ENCODE results near the gene SV2B.

The SV2B gene

GRCh38 chr15:91192690-91193377, 92.8 kb downstream of the SV2B start:
- DNase-seq: peak; percentile 39

GRCh38 chr15:91193378-91193720, 93.3 kb downstream of the SV2B start:
- no peak for DNase-seq

GRCh38 chr15:91196127-91196526, 96.1 kb downstream of the SV2B start:
- DNase-seq: no peak

DNA sequence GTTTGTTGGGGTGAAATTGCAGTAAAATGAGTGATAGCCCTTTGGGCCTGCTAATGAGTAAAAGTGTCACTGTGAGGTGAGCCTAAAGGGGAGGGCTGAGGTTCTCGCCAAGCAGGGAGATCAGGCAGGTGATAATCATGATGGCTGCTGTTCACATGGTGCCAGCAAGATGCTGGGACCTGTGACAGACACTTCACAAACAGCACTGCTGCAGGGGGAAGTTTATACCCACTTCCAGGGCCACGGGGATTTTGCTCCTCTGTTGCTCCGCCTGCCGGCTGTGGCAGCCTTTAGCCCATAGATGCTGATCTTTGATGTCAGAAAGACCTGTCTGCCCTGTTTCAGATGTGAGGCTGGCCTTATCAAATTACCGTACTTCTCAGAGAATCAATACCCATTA, 96.7 kb downstream of the SV2B start:
- DNase-seq: peak; percentile 69

DNA sequence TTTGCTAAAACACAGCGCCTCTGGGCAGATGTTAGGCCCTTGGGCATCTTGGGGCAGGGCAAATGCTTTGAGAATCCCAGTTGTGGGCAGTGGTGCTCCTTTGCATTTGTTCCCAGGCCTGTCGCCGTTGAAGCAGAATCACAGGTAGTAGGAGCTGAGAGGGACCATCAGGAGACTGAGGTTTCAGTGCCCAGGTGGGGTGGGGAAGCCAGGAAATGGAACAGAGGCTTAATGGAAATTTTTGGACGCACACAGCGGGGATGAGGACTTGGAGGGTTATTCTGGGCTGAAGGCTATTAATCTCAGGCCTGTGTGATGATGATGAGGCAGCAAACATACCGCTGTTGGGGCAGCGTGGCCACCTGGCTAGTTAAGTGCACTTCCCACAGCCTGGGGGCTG, 99.5 kb downstream of the SV2B start:
- no peak for DNase-seq

DNA sequence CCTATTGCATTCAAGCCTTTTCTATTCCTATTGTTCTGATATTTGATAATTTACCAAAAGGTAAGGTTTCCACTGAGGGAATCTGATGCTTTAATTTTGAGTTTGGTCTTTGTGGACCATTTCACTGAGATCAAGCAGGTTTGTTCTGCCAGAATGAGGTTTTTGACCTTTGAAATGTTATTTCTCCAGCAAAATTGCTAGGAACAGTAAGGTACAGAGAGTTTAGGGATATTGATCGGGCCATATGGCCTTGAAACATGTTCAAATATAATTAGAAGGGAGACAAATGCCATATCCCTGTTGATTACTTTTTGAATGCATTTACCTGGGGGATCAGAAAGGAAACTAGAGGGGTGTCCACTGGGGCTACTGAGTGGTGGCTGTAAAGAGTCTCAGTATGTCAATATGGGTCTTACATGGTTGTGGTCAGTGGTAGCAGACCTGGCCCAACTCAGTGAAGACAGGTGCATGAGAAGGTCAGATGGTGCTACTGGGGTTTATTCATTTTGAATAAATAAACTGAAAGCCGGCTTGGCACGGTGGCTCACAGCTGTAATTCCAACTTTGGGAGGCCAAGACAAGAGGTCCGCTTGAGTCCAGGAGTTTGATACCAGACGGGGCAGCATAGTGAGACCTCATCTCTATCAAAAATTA, 100.2 kb downstream of the SV2B start:
- DNase-seq: no peak

GRCh38 chr15:91202510-91203102, 102.5 kb downstream of the SV2B start:
- no peak for DNase-seq

GRCh38 chr15:91203619-91204203, 103.7 kb downstream of the SV2B start:
- no peak for DNase-seq

GRCh38 chr15:91208371-91208770, 108.3 kb downstream of the SV2B start:
- no peak for DNase-seq

- no peak for DNase-seq
Measured at GRCh38 chr15:91209318-91209717, 109.3 kb downstream of the SV2B start.

- no peak for DNase-seq
Measured at GRCh38 chr15:91209726-91210125, 109.7 kb downstream of the SV2B start.

DNA sequence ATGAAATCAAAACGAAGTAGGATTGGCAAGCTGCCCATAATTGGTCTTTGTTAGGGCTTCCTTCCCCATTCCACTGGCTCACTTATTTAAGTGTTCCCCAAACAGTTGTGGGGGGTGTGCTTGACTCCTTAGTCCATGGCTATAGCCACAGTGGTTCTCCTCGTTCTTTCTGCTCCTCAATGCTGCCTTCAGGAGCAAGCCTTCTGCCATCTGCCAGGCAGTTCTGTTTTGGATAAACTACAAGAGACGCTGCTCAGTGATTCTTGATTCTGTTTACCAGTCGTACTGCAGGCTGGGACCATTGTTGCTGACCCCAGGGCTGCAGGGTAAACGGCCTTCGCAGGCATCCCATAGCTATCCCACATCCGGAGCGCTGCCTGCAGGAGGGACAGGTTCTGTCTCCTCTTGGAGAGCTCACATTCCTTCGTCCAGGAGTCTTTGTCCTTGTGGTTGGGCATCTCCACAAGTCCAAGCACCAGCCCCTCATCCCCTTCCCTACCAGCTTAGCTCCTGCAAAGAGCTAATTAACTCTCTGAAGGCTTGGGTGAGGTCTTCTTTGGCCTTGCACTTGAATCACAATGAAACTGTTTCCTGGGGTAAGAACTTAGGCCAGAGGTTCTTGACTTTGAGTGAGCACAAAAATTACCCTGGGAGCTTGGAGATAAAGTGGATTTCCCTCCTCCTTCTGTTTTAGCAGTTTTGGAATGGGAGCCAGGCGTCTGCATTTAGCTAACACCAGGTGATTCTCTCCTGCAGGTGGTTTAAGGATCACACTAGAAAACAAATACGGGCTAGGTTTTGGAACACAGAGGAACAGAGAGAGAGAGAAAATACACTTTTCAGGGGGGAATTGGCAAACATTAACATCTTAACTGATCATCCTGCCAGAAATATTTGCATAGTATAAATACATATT, 114.9 kb downstream of the SV2B start:
- DNase-seq: no peak

- DNase-seq: no peak
Measured at GRCh38 chr15:91216000-91216399, 115.9 kb downstream of the SV2B start.

GRCh38 chr15:91219206-91219605, 119.1 kb downstream of the SV2B start:
- DNase-seq: no peak

DNA sequence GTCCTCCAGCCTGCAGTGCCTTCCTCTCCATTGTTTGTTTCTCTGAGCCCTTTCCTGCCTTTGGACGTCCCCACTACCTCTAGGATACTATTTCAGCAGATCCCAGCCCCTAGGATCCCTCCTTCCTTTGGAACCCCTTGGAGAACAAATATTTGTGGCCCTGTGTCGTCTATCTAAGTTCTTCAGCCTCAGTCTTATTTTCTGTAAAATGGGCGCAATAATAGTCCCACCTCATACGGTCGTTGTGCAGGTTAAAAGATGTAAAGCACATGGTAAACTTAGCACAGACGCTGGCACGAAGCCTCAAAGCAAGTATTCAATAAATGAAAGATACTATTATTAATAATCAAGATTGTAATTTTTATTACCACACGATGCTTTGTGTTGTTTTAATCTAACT, 122.0 kb downstream of the SV2B start:
- DNase-seq: no peak

- peak; percentile 88 for DNase-seq
Measured at GRCh38 chr15:91223863-91224262, 123.8 kb downstream of the SV2B start.

DNA sequence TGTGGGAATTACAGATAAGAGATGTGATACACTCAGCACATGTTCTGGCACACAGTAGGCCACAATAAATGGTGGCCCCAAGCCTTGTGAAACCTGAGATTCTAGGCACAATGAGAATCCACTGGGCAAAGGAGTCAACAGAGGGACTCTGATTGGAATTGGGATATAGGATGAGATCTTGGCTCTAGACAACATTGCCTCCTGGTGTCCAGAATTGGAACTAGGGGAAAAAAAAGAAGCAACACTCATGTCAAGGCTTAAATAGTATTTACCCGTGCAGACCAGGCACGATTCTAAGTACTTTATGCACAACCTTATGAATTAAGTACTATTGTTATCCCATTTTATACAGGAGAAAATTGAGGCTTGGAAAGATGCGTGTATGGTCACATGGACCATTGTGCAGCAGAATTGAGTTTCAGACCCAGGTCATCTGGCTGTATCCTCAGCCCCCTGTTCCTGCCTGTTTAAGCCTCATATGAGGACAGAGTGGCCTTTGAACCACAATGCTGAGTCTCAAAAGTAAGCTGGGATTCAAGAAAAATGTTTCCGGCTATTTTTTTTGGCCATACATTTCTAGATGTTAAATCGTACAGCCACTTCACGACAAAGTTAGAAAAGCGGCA, 124.8 kb downstream of the SV2B start:
- peak; percentile 77 for DNase-seq

DNA sequence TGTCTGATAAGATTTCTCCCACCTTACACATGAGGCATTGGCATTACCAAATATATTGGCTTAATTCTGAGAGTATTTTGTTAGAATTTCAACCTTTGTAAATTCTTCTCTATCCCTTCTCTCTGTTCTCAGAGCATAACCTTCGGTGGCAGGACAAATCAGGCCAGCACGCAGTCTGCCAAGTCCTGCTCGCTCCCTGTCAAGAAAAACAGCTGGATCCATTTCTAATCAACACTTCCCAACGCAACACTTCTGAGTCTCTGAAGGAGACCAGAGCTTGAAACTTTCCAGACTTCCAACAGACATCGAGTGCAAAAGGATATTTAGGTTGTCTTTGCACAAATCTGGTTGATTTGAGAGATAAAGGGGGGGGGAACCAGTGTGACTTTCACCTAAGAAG, 125.7 kb downstream of the SV2B start:
- no peak for DNase-seq

DNA sequence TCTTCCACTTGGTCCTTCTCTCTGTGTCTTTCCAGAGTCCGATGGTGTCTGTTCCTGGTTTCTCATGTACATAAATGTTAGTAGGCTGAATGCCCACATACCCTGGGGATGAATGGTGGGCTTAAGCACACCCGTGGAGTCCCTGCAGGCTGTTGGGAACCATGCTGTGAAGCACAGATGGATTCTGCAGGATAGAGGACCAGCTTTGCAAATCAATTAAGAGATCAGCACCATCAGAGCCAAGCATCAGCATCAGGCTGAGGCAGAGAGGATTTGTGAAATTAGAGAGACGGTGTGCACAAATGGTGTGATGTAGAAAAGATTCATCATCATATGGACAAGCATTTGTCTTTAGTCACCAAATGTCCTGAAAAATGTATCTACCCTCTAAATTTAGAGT, 127.1 kb downstream of the SV2B start:
- no peak for DNase-seq

- no peak for DNase-seq
Measured at GRCh38 chr15:91227766-91228165, 127.7 kb downstream of the SV2B start.

DNA sequence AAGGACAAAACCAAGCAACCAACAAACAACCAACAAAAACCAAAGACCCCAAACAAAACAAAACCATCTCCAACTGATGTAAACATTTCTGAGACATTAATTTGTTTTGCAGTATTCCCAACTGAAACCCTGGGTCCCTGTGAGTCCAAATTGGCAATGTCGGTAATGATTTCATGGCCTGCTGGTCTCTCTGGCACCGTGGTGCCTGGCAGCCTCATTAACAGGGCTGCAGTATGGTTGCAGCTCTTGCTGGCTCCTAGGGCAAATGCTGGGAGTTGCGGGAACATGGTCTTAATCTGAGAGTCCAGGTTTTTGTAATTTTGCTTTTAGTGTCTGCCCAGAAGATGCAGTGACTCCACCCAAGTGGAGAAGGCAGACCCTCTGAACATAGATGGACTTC, 128.3 kb downstream of the SV2B start:
- DNase-seq: no peak

- DNase-seq: no peak
Measured at GRCh38 chr15:91228890-91229289, 128.8 kb downstream of the SV2B start.

GRCh38 chr15:91231703-91232102, 131.6 kb downstream of the SV2B start:
- DNase-seq: no peak

Data from DMS53 (cell line).